Testis (tissue), 3 donors: ENCODE measurements around the gene FAM83D. TPM values are rescaled to one million over a fixed set of nuclear protein-coding genes. Genes with fewer than 3 reads are reported as not detected.

Experiments
- DNase-seq: peaks from one replicate; pipeline ENCODE4 v3.0.0-alpha.2; 2019
- H3K27ac ChIP-seq, 2 donors: fragments of 200-600 bp; sonication (generic); one replicate each; pipeline ENCODE4 v1.5.1; 2019
- H3K27me3 ChIP-seq: fragments of 200-600 bp; sonication (generic); one replicate; pipeline ENCODE4 v1.5.1; 2019
- H3K36me3 ChIP-seq: fragments of 200-600 bp; sonication (generic); one replicate; pipeline ENCODE4 v1.5.1; 2017; ENCODE audit warnings: low read depth; ENCODE audit errors: missing control alignments
- H3K4me1 ChIP-seq: fragments of 200-600 bp; sonication (generic); one replicate; pipeline ENCODE4 v1.5.1; 2019
- H3K4me3 ChIP-seq, 2 donors: fragments of 200-600 bp; sonication (generic); one replicate each; pipeline ENCODE4 v1.5.1; 2017 to 2019
- H3K9me3 ChIP-seq: fragments of 200-600 bp; sonication (generic); one replicate; pipeline ENCODE4 v1.5.1; 2017
- POLR2A ChIP-seq: fragments of 450-650 bp; IDR thresholded peaks from one replicate; pipeline ENCODE4 v1.6.1; 2017; ENCODE audit warnings: antibody characterized with exemption, mild to moderate bottlenecking, moderate library complexity
- WGBS, 2 donors: methylation state at CpG; one replicate each; pipeline ENCODE4 v1.1.5; 2018; 5-methylcytosine and 5-hydroxymethylcytosine counted together
- intact Hi-C: fragments of 100-400 bp; cut with DNase I; formaldehyde crosslinking; loops from one replicate; pipeline ENCODE4 v1.15.1; 2023; ENCODE audit warnings: low total_unique reads
- polyA plus RNA-seq: library from polyadenylated mRNA; stranded (reverse); fragments of 350-450 nt; fragmentation: Illumina TruSeq; extraction: RNeasy Lipid Tissue Mini Kit (QIAGEN cat#74804); gene quantifications from one replicate; pipeline ENCODE4 v1.2.3, GENCODE V29; 2014; ENCODE audit warnings: low read depth, low replicate concordance; ENCODE audit not compliant: insufficient read depth
- total RNA-seq, 2 donors: library from RNA; depleted of rRNA; stranded (reverse); fragments of >200 nt; gene quantifications; one replicate each; pipeline ENCODE4 v1.2.3, GENCODE V29; 2016
- TF ChIP-seq, protein P1 (sequence below), 3 experiments: fragments of 450-650 bp in 2 of 3; fragments of 200-600 bp in 1 of 3; sonication (generic) in 1 of 3; IDR thresholded peaks; one replicate each; pipeline ENCODE4 v1.5.1; 2016 to 2019; ENCODE audit warnings: antibody characterized with exemption in 3 of 3, mild to moderate bottlenecking in 2 of 3, moderate library complexity in 1 of 3

Gene FAM83D
- total and polyA plus RNA-seq, 3 donors from 2014 or later = 10.1 to 13.7 (median 13.1) TPM

DNA sequence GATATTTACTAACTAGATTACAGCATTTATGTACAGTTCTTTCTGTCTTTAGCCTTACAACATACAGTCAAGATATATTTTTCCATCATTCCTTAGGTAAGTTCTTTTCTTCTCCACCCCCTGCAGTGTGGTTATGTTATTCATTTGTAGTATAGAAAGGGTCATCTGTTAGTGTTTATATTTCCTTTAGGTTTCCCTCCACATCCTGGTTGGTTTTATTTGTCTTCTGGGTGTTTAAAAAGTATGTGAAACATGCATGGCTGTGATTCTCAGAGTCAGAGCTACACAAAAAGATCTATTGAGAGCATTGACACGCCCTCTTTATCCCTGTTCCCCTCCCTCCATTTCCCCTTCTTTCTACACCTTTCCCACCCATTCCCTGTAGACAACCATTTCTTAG, 56.1 kb downstream of the FAM83D start:
- WGBS, 2 donors = 83 to 95% methylated on average over 1 of the region's 1 CpG
- H3K27me3 ChIP-seq = no peaks in the 10 kb centered on the region
- no peak for DNase-seq
- H3K27ac ChIP-seq = no peak overlapping the region
- TF ChIP-seq, protein P1, sequence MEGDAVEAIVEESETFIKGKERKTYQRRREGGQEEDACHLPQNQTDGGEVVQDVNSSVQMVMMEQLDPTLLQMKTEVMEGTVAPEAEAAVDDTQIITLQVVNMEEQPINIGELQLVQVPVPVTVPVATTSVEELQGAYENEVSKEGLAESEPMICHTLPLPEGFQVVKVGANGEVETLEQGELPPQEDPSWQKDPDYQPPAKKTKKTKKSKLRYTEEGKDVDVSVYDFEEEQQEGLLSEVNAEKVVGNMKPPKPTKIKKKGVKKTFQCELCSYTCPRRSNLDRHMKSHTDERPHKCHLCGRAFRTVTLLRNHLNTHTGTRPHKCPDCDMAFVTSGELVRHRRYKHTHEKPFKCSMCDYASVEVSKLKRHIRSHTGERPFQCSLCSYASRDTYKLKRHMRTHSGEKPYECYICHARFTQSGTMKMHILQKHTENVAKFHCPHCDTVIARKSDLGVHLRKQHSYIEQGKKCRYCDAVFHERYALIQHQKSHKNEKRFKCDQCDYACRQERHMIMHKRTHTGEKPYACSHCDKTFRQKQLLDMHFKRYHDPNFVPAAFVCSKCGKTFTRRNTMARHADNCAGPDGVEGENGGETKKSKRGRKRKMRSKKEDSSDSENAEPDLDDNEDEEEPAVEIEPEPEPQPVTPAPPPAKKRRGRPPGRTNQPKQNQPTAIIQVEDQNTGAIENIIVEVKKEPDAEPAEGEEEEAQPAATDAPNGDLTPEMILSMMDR (IDR thresholded peaks at IDR 0.05) = no peak
- no peak for TF ChIP-seq POLR2A
- no peak overlapping the region for H3K4me3 ChIP-seq
- no peaks in the 10 kb centered on the region for H3K36me3 ChIP-seq
- no peaks in the 10 kb centered on the region for H3K9me3 ChIP-seq
- intact Hi-C loops = no loop called here
- H3K4me1 ChIP-seq = peaks cover 11% of the 10 kb centered on the region

DNA sequence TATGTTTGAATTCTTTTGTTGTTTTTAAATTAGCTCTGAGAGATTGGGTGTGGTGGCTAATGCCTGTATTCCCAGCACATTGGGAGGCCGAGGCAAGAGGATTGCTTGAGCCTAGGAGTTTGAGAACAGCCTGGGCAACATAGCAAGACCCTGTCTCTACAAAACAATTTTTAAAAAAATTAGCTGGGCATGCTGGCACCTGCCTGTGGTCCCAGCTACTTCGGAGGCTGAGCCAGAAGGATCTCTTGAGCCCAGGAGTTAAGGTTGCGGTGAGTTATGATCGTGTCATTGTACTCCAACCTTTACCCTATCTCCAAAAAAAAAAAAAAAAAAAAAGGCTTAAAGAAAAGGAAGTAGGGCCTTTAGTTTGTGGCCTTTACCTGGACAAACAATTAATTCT, 58.8 kb downstream of the FAM83D start:
- no peaks in the 10 kb centered on the region for H3K9me3 ChIP-seq
- H3K27ac ChIP-seq = peak overlapping the region in 1 of 2 donors; percentile 16
- H3K4me3 ChIP-seq = no peak overlapping the region
- WGBS, 2 donors = 73 to 80% methylated on average over 4 of the region's 4 CpGs
- no peaks in the 10 kb centered on the region for H3K36me3 ChIP-seq
- H3K4me1 ChIP-seq = peaks cover 11% of the 10 kb centered on the region
- no peak for TF ChIP-seq POLR2A
- TF ChIP-seq, protein P1 (IDR thresholded peaks at IDR 0.05) = no peak
- intact Hi-C loops = no loop called here
- DNase-seq = no peak
- no peaks in the 10 kb centered on the region for H3K27me3 ChIP-seq

DNA sequence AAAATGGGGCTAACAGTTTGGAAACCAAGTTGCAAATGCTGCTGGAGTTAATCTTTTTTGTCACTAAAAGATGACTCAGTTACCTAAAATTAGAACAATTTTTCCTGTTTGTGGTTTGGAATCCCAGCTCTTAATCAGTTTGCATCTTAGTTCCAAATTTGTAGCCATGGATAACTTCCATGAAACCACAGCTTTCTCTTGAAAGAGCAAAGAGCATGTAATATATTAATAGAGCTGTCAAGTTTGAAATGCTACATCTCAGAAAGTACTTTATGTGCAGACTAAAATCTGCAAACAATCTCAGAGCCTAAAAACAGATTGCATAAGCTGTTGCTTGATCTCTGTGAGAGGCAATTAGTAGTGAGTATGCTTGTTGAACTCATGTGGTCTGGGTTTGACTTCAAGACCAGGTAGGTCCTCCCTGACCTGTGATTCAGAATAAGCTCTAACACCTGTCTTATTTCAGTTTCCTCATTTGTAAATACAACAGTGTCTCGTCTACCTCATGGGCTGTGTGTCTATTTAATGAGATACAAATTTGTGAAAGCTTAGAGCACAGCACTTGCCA, 59.5 kb downstream of the FAM83D start:
- Histone ChIP-seq H3K4me1 (peaks cover 11% of the 10 kb centered on the region), H3K4me3 (no peak overlapping the region), H3K9me3 (no peaks in the 10 kb centered on the region), H3K36me3 (no peaks in the 10 kb centered on the region), H3K27ac (peak overlapping the region in 1 of 2 donors; percentile 16), H3K27me3 (no peaks in the 10 kb centered on the region)
- 71 to 74% methylated on average over 1 of the region's 1 CpG for WGBS, 2 donors
- no peak for DNase-seq
- intact Hi-C loops = no loop called here
- TF ChIP-seq, protein P1 (IDR thresholded peaks at IDR 0.05) = no peak

DNA sequence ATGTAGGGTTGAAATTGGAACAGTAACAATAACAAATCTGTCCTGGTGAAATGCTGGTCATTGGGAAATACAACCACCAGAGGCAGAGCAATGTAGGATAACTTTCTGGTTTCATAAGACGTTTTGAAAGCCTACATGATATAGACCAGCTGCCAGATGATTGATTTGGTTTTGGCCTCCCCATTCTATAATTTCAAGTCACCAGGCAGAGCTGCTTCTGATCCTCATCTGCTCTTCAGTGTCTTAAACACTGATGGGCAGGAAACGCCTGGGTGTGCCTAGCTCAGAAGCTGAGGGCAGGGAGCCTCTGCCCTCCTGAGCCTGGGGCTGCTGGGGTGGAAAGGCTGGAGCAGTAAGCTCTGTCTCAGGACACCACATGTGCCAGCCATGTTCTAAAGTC, 60.4 kb downstream of the FAM83D start:
- H3K27me3 ChIP-seq = no peaks in the 10 kb centered on the region
- H3K36me3 ChIP-seq = no peaks in the 10 kb centered on the region
- DNase-seq = no peak
- no peak overlapping the region for H3K27ac ChIP-seq
- H3K9me3 ChIP-seq = no peaks in the 10 kb centered on the region
- H3K4me1 ChIP-seq = peaks cover 11% of the 10 kb centered on the region
- WGBS, 2 donors = 76 to 92% methylated on average over 2 of the region's 2 CpGs
- H3K4me3 ChIP-seq = no peak overlapping the region
- intact Hi-C loops = no loop called here
- TF ChIP-seq, protein P1 (IDR thresholded peaks at IDR 0.05) = no peak
- no peak for TF ChIP-seq POLR2A

DNA sequence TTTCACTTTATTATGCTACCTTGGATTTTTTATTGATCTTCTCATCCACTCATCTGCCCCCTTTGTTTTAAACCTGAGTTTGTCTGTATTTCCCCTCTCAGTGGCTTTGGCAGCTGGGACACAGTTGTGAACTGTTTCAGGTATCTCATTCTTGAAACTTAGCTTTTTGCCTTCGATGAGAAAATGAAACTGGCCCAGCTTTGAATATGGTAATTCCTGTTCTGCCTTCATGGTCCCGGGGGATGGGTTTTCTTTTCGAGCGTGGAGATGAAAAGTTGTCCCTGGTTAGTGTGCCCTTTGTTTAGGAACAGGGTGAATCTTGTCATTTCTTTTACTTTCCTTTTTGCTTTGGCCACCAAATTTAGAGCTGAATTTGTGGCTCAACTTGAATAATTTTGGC, 61.6 kb downstream of the FAM83D start:
- Histone ChIP-seq H3K27ac (no peak overlapping the region), H3K4me3 (no peak overlapping the region), H3K4me1 (peaks cover 11% of the 10 kb centered on the region), H3K27me3 (no peaks in the 10 kb centered on the region), H3K36me3 (no peaks in the 10 kb centered on the region), H3K9me3 (no peaks in the 10 kb centered on the region)
- no peak for DNase-seq
- WGBS, 2 donors = 87 to 93% methylated on average over 4 of the region's 4 CpGs
- TF ChIP-seq POLR2A = no peak
- TF ChIP-seq, protein P1 (IDR thresholded peaks at IDR 0.05) = no peak
- intact Hi-C loops = no loop called here
